ENCODE measurements around the gene CDK18.

Gene CDK18

GRCh38 chr1:205488074-205488723, 16.3 kb upstream of the CDK18 start:
- DNase-seq (ENCODE audit: low read depth), result peak; percentile 16
- no peak overlapping the region for H3K4me3 ChIP-seq (ENCODE audit: control insufficient read depth, low read depth, low read length)
- peak; percentile 79 for TF ChIP-seq CTCF (IDR thresholded peaks at IDR 0.05; ENCODE audit: control insufficient read depth, insufficient read depth, low read depth, low read length, missing control alignments)

- no peak overlapping the region for H3K4me3 ChIP-seq (ENCODE audit: control insufficient read depth, low read depth, low read length)
- no peak for TF ChIP-seq CTCF (IDR thresholded peaks at IDR 0.05; ENCODE audit: control insufficient read depth, insufficient read depth, low read depth, low read length, missing control alignments)
- DNase-seq (ENCODE audit: low read depth), result no peak
These were observed 12.7 kb upstream of the CDK18 start for GRCh38 chr1:205491794-205492193.

- H3K4me3 ChIP-seq (ENCODE audit: control insufficient read depth, low read depth, low read length), result no peak overlapping the region
- no peak for TF ChIP-seq CTCF (IDR thresholded peaks at IDR 0.05; ENCODE audit: control insufficient read depth, insufficient read depth, low read depth, low read length, missing control alignments)
- DNase-seq (ENCODE audit: low read depth), result no peak
These were observed 12.2 kb upstream of the CDK18 start for GRCh38 chr1:205492201-205492667.

GRCh38 chr1:205492774-205493173, 11.7 kb upstream of the CDK18 start:
- no peak for TF ChIP-seq CTCF (IDR thresholded peaks at IDR 0.05; ENCODE audit: control insufficient read depth, insufficient read depth, low read depth, low read length, missing control alignments)
- no peak for DNase-seq (ENCODE audit: low read depth)

GRCh38 chr1:205493241-205494085, 11.0 kb upstream of the CDK18 start:
- DNase-seq (ENCODE audit: low read depth), result peak; percentile 10
- no peak for TF ChIP-seq CTCF (IDR thresholded peaks at IDR 0.05; ENCODE audit: control insufficient read depth, insufficient read depth, low read depth, low read length, missing control alignments)
- no peak overlapping the region for H3K4me3 ChIP-seq (ENCODE audit: control insufficient read depth, low read depth, low read length)

More at GRCh38 chr1:205492774-205493173, 11.7 kb upstream of the CDK18 start:
- no peak overlapping the region for H3K4me3 ChIP-seq (ENCODE audit: control insufficient read depth, low read depth, low read length)

GRCh38 chr1:205494115-205494514, 10.4 kb upstream of the CDK18 start:
- no peak for DNase-seq (ENCODE audit: low read depth)
- H3K4me3 ChIP-seq (ENCODE audit: control insufficient read depth, low read depth, low read length), result no peak overlapping the region
- TF ChIP-seq CTCF (IDR thresholded peaks at IDR 0.05; ENCODE audit: control insufficient read depth, insufficient read depth, low read depth, low read length, missing control alignments), result no peak
